ENCODE measurements around the gene SPP1. TPM values are rescaled to one million over a fixed set of nuclear protein-coding genes. Genes with fewer than 3 reads are reported as not detected.
"Not testable (repeated sequence)": the region's sequence is repeated elsewhere in the genome, so short reads cannot be mapped to it uniquely, and the experiment has no call there.

Gene SPP1
- total and polyA plus RNA-seq, 7 donors, result 0.69 to 58.7 (median 5.5) TPM

- Histone ChIP-seq H3K4me1 (no peaks in the 10 kb centered on the region), H3K4me3 (no peak overlapping the region), H3K27me3 (ENCODE audit: insufficient read depth in 3 of 3, low read length in 2 of 3) (no peaks in the 10 kb centered on the region), H3K36me3 (ENCODE audit: insufficient read depth in 1 of 2, low read depth in 1 of 2) (no peaks in the 10 kb centered on the region), H3K9me3 (no peaks in the 10 kb centered on the region), H3K27ac (no peak overlapping the region)
- TF ChIP-seq CTCF (IDR thresholded peaks at IDR 0.05), result no peak
- intact Hi-C loops (cut with DNase I), result no loop called here
- ATAC-seq, result no peak
- WGBS, 3 donors, result 46 to 76% (median 59%) methylated on average over 1 of the region's 1 CpG
- no peak for DNase-seq
Measured at GRCh38 chr4:87937523-87937922, 38.0 kb upstream of the SPP1 start.

- no peaks in the 10 kb centered on the region for H3K27me3 ChIP-seq (ENCODE audit: insufficient read depth in 3 of 3, low read length in 2 of 3)
- TF ChIP-seq CTCF (IDR thresholded peaks at IDR 0.05), result no peak
- DNase-seq (no peak), ATAC-seq (no peak)
- no peak overlapping the region for H3K4me3 ChIP-seq
- no peaks in the 10 kb centered on the region for H3K36me3 ChIP-seq (ENCODE audit: insufficient read depth in 1 of 2, low read depth in 1 of 2)
- no peaks in the 10 kb centered on the region for H3K9me3 ChIP-seq
- no peak overlapping the region for H3K27ac ChIP-seq
- H3K4me1 ChIP-seq, result no peaks in the 10 kb centered on the region
- intact Hi-C loops (cut with DNase I), result loop anchor here in 1 of 2 donors (1.0 kb wide), 1 partner anchor 12 kb away; no protein-coding TSS in a partner anchor
Measured at GRCh38 chr4:87938746-87939145, 36.8 kb upstream of the SPP1 start.

GRCh38 chr4:87939978-87940690, 35.4 kb upstream of the SPP1 start:
- no peaks in the 10 kb centered on the region for H3K9me3 ChIP-seq
- WGBS, 3 donors, result 70 to 79% (median 78%) methylated on average over 2 of the region's 2 CpGs
- H3K4me1 ChIP-seq, result no peaks in the 10 kb centered on the region
- H3K27me3 ChIP-seq (ENCODE audit: insufficient read depth in 3 of 3, low read length in 2 of 3), result no peaks in the 10 kb centered on the region
- DNase-seq, result no peak
- intact Hi-C loops (cut with DNase I), result no loop called here
- H3K27ac ChIP-seq, result no peak overlapping the region
- no peak for TF ChIP-seq CTCF (IDR thresholded peaks at IDR 0.05)
- no peak for ATAC-seq
- H3K4me3 ChIP-seq, result no peak overlapping the region
- H3K36me3 ChIP-seq (ENCODE audit: insufficient read depth in 1 of 2, low read depth in 1 of 2), result no peaks in the 10 kb centered on the region

DNA sequence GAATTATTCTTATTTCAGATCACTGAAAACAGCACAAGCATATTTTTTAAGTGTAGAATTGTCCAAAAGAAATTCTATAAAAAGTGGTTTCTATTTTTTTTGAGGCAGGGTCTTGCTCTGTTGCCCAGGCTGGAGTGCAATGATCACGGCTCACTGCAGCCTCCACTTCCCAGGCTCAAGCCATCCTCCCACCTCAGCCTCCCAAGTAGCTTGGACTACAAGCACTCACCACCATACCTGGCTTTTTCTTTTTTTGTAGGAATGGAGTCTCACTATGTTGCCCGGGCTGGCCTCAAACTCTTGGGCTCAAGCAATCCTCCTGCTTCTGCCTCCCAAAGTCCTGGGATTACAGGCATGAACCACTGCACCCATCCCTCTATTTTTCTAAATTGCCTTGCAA, 34.7 kb upstream of the SPP1 start:
- H3K36me3 ChIP-seq (ENCODE audit: insufficient read depth in 1 of 2, low read depth in 1 of 2); intact Hi-C loops (cut with DNase I); DNase-seq; H3K4me3 ChIP-seq; H3K4me1 ChIP-seq; H3K27me3 ChIP-seq (ENCODE audit: insufficient read depth in 3 of 3, low read length in 2 of 3); ATAC-seq; H3K27ac ChIP-seq; H3K9me3 ChIP-seq: not testable (repeated sequence)
- WGBS, 3 donors, result 86 to 91% (median 89%) methylated on average over 2 of the region's 2 CpGs

DNA sequence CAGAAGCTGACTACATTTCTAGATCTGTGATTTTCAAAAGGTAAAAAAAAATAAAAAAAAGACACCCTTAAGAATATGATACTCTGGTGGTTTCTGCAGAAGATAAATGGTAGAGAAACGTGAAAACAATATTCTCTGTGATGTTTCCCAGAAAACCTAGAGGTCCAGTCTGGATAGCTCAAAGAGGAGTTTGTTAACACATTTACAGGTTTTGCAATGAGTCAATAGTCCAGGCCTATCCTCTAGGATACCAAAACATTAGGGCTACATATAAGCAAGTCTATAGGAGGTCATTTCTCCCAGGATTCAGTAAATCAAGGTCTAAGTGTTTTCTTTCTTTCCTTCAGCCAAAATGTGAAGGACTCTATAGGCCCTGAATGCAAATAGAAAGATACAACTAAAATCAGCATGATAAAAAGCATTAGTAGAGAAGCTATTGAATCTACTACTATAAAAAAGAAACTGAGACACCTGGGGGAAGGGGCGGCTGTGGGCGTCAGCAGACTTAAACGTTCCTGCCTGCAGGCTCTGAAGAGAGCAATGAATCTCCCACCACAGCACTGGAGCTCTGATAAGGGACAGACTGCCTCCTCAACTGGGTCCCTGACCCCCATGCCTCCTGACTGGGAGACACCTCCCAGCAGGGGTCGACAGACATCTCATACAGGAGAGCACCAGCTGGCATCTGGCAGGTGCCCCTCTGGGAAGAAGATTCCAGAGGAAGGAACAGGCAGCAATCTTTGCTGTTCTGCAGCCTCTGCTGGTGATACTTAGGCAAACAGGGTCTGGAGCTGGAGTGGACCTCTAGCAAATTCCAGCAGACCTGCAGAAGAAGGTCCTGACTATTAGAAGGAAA, 33.7 kb upstream of the SPP1 start:
- H3K27ac ChIP-seq, result no peak overlapping the region
- 51 to 62% (median 61%) methylated on average over 5 of the region's 5 CpGs for WGBS, 3 donors
- H3K4me1 ChIP-seq, result no peaks in the 10 kb centered on the region
- ATAC-seq (no peak), DNase-seq (no peak)
- intact Hi-C loops (cut with DNase I), result no loop called here
- H3K36me3 ChIP-seq (ENCODE audit: insufficient read depth in 1 of 2, low read depth in 1 of 2), result no peaks in the 10 kb centered on the region
- no peaks in the 10 kb centered on the region for H3K9me3 ChIP-seq
- TF ChIP-seq CTCF (IDR thresholded peaks at IDR 0.05), result no peak
- H3K27me3 ChIP-seq (ENCODE audit: insufficient read depth in 3 of 3, low read length in 2 of 3), result no peaks in the 10 kb centered on the region
- H3K4me3 ChIP-seq, result no peak overlapping the region
